Kidney tubule cell (primary cell): ENCODE results near the gene ENTHD1.
"Not testable (repeated sequence)": the region's sequence is repeated elsewhere in the genome, so short reads cannot be mapped to it uniquely, and the experiment has no call there.

Experiments used
- DNase-seq: peaks from one replicate; pipeline ENCODE4 v3.0.0-alpha.2; 2018; ENCODE audit warnings: low spot score

ENTHD1 gene

DNA sequence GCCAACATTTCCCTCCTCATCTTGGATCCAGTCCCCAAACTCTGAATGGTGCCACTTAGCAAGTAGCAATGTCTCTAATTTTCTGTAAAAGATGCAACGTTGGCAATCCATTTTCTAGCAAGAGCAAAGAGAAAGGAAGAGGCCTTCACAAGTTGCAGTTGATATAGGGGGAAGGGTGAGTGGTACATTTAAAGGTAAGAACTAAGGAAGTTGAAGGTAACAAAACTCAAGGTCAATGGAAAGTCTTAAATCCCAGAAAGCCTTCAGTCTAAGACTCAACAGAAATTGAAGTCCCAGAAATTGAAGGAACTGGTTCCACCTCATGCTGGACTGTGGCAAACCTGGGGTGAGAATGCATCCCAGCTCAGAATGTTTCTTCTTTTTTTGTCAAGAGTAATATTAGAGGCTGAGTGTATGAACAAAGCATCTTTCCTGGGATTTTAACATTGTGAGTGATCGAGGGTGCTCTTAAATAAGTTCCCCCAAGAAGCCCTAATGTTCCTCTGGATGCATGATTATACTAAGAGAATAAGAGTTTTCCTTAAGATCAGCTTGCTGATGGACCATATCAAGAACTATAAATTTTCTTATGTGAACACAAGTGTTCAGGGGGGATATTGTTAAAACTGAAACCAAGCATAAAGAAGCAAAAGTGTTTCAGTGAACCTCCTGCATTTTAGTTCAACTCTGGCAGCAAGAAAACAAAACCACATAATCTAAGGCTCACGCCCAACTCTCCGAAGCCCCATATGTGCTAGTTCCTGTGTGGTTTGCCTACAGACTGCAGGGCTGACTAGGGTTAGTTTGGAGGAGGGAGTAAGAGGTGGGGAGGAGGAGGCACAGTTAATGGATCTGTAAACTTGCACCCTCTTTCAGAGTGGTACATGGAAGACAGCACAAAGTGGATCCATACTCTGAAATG is 7.0 kb upstream of the ENTHD1 start, which contains the start of gene GRAP2:
GRAP2 (plus strand) TSS at position 779 of the 922 bp plus-strand sequence. CDS start 46,023 bp downstream, outside the sequence.
- no peak for DNase-seq

- no peak for DNase-seq
These were observed 5.4 kb upstream of the ENTHD1 start for GRCh38 chr22:39898997-39899396.

- DNase-seq = no peak
These were observed 4.3 kb upstream of the ENTHD1 start for GRCh38 chr22:39897841-39898240.

- DNase-seq = no peak
These were observed 2.9 kb upstream of the ENTHD1 start for GRCh38 chr22:39896313-39896996.

GRCh38 chr22:39895682-39896081 is 2.1 kb upstream of the ENTHD1 start:
- DNase-seq = no peak

- no peak for DNase-seq
These were observed 1.1 kb upstream of the ENTHD1 start for GRCh38 chr22:39894554-39895092.

- DNase-seq = not testable (repeated sequence)
These were observed 3.6 kb downstream of the ENTHD1 start for GRCh38 chr22:39889924-39890323.

DNA sequence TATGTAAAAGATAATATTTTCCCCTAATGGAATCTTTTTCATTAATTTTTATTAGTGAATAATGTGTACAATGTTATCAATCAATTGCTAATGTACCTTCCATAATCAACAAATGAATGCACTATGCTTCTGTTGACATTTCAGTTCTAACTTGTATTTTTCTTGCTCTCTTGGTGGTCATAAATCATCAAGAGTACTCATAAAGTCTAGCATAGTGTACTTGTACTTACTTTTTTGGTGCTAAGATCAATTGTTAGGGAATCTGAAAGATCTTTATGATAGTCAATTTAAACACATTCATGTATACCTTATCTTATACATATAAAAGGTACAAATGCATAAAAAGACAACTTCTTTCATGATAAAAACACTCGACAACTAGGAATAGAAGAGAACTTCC is 10.5 kb downstream of the ENTHD1 start:
- no peak for DNase-seq

DNA sequence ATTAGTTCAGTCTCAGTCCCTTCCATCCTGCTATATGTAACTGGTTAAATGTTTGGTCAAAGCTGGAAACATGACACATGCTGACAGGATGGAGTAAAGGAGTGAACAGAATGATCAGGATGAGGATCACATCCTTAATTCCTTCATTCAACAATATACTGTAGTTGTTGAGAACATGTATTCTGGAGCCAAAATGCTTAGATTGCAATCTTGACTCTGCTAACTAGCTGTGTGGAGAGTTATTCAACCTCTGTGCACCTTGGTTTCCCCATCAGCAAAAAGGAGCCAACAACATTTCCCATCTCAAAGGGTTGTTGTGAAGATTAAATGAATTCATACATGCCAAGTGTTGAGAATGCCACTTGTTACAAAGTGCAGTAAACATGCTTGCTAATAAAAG is 12.8 kb downstream of the ENTHD1 start:
- no peak for DNase-seq

- no peak for DNase-seq
These were observed 16.3 kb downstream of the ENTHD1 start for GRCh38 chr22:39877079-39877845.

- not testable (repeated sequence) for DNase-seq
These were observed 18.2 kb downstream of the ENTHD1 start for GRCh38 chr22:39875176-39875885.

- no peak for DNase-seq
These were observed 19.6 kb downstream of the ENTHD1 start for GRCh38 chr22:39873965-39874364.

GRCh38 chr22:39872548-39872947 is 21.0 kb downstream of the ENTHD1 start:
- no peak for DNase-seq

GRCh38 chr22:39871008-39871798 is 22.4 kb downstream of the ENTHD1 start:
- DNase-seq = no peak

- not testable (repeated sequence) for DNase-seq
These were observed 23.8 kb downstream of the ENTHD1 start for GRCh38 chr22:39869797-39870196.

DNA sequence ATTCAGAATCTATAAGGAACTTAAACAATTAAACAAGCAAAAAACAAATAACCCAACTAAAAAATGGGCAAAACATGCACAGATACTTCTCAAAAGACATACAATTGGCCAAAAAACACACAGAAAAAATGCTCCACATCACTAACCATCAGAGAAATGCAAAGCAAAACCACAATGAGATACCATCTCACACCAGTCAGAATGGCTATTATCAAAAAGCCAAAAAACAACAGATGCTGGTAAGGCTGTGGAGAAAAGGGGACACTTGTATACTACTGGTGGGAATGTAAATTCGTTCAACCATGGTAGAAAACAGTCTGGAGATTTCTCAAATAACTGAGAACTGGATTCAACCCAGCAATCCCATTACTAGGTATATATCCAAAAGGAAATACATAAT is 24.8 kb downstream of the ENTHD1 start:
- DNase-seq = no peak

DNA sequence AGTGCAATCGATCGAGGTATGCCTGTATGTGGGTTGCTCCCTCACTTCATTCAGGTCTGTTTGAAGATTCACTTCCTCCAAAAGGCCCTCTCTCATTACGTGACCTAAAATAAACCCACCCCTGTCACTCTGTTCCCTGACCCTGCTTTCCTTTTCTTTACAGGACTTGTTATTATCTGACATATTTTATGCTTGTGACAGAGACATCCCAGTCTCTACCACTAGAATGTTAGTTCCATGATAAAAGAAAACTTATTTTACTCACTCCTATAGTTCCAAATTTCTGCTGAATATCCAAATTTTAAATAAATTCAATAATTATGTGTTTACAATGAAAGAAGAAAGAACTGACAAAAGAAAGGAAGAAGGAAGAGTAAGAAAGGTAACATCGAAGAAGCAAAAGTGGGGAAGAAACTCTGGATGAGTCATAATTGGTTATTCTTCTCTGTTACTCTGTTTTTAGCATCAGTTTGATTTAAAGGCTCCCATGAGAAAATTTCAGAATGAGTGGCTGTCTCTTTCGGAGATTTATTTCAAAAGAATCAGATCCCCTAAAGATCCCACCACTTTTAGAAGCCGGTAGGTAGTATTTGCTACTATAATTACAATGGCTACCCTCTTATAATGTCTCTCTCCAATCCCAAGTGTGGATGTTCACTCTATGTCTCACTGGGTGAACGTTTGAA is 33.5 kb downstream of the ENTHD1 start:
- DNase-seq = no peak

DNA sequence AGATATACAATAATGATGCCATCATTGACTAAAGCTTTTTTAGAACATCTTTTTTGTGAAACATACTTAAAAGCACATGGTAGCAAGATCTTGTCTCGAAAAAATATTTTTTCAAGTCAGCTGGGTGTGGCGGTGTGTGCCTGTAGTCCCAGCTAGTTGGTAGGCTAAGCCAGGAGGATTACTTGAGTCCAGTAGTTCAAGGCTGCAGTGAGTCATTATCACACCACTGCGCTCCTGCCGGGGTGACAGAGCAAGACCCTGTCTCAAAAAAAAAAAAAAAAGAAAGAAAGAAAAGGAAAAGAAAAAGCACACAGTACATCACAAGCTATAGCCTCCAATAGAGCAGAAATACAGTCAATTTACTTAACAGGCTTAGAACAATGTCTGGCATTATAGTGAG is 37.0 kb downstream of the ENTHD1 start:
- no peak for DNase-seq

DNA sequence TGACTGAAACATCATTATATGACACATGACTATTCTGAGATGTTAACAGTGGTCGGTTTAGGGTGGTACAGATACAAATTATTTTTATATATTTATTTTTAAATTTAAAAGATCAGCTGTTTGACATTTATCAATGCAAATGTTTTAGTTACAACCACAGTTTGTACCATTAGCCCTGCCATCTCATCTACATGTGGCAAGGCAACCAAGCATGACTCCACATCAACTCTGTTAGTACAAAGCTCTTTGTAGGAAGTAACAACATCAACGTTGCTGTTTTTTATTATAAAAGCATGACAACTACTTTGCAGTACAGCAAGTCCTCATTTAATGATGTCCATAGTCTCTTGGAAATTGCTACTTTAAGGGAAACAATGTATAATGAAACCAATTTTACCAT is 40.8 kb downstream of the ENTHD1 start:
- DNase-seq = no peak
